Embryonic facial prominence (tissue), 1 donor: ENCODE measurements around the gene TP53BP2.

ENCODE experiments used
- DNase-seq: peaks from one replicate; pipeline ENCODE4 v3.0.0-alpha.2; 2016; ENCODE audit errors: extremely low spot score

Gene TP53BP2

GRCh38 chr1:223763251-223763650, 82.5 kb downstream of the TP53BP2 start:
- no peak for DNase-seq

- DNase-seq: no peak
Measured at GRCh38 chr1:223761411-223761810, 84.3 kb downstream of the TP53BP2 start.

- no peak for DNase-seq
Measured at GRCh38 chr1:223760833-223761232, 84.9 kb downstream of the TP53BP2 start.

GRCh38 chr1:223759273-223759672, 86.5 kb downstream of the TP53BP2 start:
- no peak for DNase-seq

GRCh38 chr1:223758734-223759133, 87.0 kb downstream of the TP53BP2 start:
- DNase-seq: no peak

GRCh38 chr1:223756806-223757700, 88.7 kb downstream of the TP53BP2 start:
- no peak for DNase-seq

GRCh38 chr1:223755992-223756775, 89.6 kb downstream of the TP53BP2 start:
- DNase-seq: no peak

- DNase-seq: no peak
Measured at GRCh38 chr1:223755432-223755792, 90.3 kb downstream of the TP53BP2 start.

- no peak for DNase-seq
Measured at GRCh38 chr1:223754681-223755431, 90.9 kb downstream of the TP53BP2 start.

- DNase-seq: no peak
Measured at GRCh38 chr1:223752721-223753515, 92.8 kb downstream of the TP53BP2 start.

- no peak for DNase-seq
Measured at GRCh38 chr1:223751696-223752095, 94.1 kb downstream of the TP53BP2 start.

GRCh38 chr1:223750730-223751570, 94.8 kb downstream of the TP53BP2 start:
- DNase-seq: no peak

- DNase-seq: peak; percentile 31
Measured at GRCh38 chr1:223748773-223749733, 96.7 kb downstream of the TP53BP2 start.

- no peak for DNase-seq
Measured at GRCh38 chr1:223748405-223748772, 97.4 kb downstream of the TP53BP2 start.

- DNase-seq: no peak
Measured at GRCh38 chr1:223747838-223748335, 97.9 kb downstream of the TP53BP2 start.

- DNase-seq: no peak
Measured at GRCh38 chr1:223745731-223746130, 100.0 kb downstream of the TP53BP2 start.

- no peak for DNase-seq
Measured at GRCh38 chr1:223742856-223743517, 102.8 kb downstream of the TP53BP2 start.

- no peak for DNase-seq
Measured at GRCh38 chr1:223741861-223742260, 103.9 kb downstream of the TP53BP2 start.
